Cortex of kidney (tissue), 1 donor: ENCODE measurements around the gene TMEM232.

Experiments
- DNase-seq: peaks from one replicate; lab custom pipeline; 2025; lab: John Stamatoyannopoulos, UW

TMEM232 gene

DNA sequence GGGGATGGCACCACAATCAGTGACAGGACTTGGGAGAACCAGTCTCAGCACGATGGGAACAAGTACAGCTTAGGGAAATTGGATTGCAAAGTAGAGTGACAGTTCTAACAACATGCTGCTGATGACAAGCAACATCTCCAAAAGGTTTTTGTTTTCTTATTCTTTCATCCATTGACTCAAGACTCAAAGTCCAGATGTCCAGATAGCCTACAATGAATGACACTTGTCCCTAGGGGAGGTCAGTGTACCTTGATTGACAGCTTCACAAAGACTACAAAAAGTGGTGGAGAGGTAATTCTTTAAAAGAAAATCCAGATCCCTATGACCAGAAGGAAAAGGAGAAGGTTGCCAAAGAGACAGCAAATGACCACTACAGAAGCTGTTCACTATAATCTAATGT, 323.9 kb downstream of the TMEM232 start:
- DNase-seq = no peak

DNA sequence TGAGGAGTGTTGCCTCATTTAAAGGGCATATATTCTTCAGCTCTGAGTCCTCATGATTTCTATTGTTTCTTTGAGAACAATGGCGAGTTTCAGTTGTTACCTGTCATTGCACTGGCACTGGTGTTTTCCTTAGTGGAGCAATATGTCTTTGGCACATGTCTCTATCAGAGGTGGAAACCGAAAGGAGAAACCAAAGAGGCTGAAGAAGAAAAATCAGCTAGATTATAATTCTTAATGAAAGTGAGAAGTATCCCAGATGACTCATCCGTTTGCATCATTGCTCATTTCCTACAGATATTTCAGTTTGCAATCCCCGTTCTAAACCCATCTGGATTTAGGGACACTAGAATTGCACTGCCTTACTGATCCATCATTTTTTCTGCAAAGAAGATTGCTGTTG, 324.6 kb downstream of the TMEM232 start:
- no peak for DNase-seq

DNA sequence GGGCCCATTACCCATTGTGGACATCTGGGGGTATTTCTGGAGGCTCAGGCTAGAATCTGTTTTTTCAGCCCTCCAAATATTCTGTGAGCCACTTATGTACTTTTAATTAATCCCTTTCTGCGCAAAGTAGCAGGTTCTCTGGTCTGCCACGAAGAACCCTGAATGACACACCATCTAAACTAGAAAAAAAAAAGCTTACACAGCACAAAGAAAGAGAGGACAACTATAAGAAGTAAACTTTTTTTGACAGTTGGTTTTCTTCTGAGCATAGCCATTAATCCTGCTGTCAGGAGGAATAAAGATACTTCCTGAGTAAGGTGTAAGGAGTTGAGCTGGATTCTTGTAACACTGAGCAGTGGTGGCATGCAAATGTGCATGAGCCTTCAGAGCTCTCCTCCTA, 327.5 kb downstream of the TMEM232 start:
- no peak for DNase-seq

DNA sequence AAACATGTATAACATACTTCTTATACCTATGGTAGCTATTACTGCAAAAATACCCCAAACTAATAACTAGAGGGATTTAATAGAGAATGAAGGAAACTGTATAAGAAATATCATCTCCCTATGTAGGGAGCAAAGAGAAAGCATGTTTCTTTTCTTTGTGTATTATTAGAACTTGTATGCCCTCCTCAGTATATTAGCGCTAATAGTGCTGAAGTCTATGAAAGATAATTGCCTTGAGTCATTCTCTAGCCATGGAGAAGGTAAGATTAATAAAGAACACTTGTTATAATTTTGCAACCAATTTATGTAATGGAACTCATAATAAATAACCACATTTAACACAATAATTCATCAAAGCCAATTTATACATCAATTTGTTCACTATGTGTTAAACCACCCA, 329.2 kb downstream of the TMEM232 start:
- no peak for DNase-seq

DNA sequence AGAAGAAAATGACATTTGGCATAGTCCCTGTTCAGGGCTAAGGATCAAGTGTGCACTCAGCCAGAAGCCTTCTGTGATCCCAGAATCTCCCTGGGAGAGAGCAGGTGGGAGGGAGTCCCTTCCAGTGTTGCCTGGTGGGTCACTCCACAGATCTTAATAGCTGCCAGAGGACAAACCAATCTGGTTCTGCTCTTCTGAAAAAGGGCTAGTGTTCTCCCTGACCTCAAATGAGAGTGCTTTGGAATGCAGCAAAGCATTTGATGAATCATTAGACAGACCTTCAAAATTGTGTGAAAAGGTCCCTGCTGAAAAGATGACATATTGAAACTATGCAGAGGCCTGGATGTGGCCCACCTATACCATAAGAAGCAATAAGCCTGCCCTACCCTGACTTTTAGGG, 339.7 kb downstream of the TMEM232 start:
- DNase-seq = no peak

DNA sequence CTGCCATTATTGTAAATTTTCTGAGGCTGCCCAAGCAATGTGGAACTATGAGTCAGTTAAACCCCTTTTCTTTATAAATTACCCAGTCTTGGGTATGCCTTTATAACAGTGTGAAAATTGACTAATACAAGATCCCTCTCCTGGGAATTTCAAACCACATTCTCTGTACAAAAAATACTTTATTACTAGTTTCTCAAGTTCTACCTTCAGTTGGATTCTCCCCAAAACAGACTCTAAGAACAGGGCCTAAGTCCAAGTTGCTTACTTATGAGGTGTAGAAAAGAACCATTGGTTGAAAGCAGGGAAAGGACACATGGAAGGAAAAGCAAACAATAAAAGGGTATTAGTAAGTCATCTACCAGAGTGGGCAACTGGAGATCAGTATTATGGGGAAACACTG, 343.2 kb downstream of the TMEM232 start:
- DNase-seq = no peak

DNA sequence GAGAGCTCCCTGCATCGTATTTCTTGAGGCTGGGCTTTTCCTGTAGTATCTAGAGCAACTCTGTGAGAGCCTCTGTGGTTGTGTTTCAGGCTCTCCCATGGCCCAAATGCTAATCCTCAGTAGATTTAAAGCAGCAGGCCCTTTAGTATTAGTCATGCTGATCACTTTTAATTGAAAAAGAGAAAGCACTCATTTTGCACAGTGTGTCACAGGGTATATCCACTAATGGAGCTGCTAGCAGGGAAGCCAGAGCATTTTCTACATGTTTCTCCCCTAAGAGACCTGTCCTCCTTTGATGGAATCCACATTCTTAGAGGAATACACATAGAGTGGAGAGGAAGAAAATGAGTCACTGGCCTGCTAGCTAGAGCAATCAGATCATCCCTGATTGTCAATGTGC, 348.5 kb downstream of the TMEM232 start:
- no peak for DNase-seq

DNA sequence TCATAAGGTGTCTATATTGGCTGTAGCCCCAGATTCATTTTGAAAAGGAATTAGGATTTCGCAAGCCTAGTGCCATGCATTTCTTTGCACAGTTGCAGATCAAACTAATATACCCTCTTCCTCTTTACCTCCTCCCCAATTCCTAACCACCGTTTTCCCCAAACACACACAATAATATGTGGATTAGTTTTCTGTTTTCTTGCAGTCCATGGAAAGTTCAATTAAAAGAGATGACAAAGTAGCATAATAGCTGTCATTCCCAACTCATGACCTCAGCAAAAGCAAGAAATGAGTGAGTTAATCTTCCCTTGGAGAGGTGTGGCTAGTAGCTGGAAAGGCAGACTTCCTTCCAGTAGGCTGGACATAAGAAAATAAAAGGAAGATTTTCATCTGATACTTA, 349.1 kb downstream of the TMEM232 start:
- no peak for DNase-seq

DNA sequence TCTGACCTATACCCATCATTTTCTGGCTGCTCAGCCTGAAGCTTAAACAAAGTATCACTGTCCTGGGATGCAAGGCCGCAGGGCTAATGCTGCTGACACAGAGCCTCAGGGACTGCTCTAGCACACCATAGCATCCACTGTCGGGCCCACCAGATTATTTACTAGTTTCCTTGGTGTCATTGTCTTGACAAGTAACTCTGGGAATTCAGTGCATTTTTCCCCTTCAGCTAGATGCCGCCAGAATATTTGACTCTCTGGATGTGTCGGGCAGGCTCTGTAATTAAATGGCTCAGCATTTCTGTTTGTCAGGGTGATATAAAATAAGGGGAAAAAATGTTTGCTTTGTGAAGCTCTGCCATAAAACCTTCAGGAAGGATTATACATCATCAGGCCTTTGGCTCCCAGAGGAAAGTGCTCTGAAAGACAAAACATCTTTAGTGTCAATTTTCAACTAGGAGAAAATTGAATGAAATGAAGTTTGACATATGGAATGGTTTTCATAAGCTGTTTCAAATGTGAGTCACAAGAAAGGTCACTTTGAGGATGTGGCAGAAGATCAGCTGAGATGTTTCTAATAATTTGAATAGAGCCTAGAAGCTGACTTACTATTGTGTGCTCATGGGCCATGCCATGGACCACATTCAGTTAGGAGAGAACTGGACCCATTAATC, 350.1 kb downstream of the TMEM232 start:
- DNase-seq = no peak

DNA sequence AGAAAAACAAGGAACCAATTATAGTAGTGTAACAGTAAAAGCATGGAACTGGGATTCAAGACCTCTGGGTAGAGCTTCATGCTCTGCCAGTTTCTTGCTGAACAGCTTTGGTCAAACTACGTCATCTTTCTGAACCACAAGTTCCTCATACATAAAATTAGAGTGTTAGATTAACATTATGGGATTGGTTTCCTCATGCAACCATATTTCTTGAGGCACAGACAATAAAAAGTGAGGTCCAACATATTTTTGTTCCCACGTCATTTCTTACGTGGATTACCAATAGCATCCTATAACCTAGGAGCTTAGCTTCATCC, 354.8 kb downstream of the TMEM232 start:
- no peak for DNase-seq

DNA sequence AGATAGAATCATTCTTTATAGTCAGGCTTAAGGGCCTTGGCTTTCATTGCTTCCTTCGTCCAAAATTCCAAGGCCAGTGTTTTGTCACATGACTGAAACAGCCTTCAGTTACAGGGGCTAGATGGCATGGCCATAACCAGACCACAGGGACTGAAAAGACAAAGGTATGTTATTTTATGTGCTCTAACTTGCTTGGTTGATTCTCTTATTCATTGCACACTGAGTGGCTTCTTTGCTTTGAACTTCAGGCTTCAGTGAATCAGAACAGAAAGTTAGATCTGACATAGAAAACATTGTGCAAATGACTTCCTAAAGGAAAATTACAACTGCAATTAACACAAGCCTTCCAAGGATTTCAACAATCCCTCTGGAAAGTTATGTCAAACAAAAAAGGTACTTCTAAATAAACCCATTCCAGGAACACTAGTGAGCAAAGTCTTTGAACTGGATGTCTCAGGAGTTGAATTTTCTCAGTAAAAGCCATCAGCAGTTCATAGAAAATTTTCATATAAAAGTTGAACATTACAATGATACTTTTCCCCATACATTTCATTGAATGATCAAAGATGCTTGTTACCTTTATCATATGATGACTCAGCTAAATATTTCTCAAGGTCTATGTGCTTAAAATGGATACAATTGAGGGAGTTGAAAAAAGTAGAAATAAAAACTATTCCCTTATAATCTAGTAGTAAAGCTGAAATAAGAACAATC, 355.3 kb downstream of the TMEM232 start:
- DNase-seq = no peak
